AG10803 (cell line): ENCODE data around the gene ZNF541.
A peak's percentile ranks its signal among the peaks of the same experiment; 100 is the strongest.

Source experiments
- DNase-seq: peaks from one replicate; pipeline ENCODE4 v3.0.0; 2010; ENCODE audit warnings: low read depth
- H3K4me3 ChIP-seq: 2 replicates; pipeline ENCODE4 v1.5.1; 2011; ENCODE audit warnings: mild to moderate bottlenecking, low read length, control low read depth
- TF ChIP-seq, protein P1 (sequence below): conservative IDR thresholded peaks from 2 replicates; pipeline ENCODE4 v1.5.1; 2011; ENCODE audit warnings: mild to moderate bottlenecking, low read length, control low read depth, inconsistent platforms

Gene ZNF541

GRCh38 chr19:47540748-47541147 is 32.2 kb downstream of the ZNF541 start:
- peak; percentile 48 for DNase-seq
- TF ChIP-seq, protein P1, sequence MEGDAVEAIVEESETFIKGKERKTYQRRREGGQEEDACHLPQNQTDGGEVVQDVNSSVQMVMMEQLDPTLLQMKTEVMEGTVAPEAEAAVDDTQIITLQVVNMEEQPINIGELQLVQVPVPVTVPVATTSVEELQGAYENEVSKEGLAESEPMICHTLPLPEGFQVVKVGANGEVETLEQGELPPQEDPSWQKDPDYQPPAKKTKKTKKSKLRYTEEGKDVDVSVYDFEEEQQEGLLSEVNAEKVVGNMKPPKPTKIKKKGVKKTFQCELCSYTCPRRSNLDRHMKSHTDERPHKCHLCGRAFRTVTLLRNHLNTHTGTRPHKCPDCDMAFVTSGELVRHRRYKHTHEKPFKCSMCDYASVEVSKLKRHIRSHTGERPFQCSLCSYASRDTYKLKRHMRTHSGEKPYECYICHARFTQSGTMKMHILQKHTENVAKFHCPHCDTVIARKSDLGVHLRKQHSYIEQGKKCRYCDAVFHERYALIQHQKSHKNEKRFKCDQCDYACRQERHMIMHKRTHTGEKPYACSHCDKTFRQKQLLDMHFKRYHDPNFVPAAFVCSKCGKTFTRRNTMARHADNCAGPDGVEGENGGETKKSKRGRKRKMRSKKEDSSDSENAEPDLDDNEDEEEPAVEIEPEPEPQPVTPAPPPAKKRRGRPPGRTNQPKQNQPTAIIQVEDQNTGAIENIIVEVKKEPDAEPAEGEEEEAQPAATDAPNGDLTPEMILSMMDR = peak; percentile 62
- H3K4me3 ChIP-seq = no peak overlapping the region

DNA sequence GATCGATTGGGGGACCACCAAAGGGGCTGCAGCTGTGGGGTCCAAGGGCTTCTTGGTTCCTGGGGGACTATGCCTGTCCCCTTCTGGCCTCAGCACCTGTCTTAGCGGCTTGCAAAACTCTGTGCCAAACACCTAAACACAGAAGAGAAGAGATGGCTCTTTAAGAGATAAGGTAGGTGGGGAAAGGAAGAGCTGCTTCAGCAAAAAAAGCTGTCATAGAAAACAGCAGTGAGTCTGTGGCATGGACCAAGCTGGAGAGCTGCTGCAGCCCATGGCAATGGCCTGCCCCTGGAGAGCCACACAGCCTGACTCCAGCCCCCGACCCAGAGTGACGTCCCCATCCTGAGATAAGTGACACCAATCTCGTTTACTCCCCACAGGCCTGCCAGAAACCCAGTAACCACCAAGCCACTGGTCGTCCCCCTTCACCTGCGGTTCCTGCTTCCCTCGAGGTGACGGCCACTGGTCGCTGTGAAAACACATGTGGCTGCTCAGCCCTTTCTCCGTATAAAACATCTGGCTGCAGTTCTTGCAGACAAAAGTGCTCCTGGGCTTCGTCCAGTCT is 33.1 kb downstream of the ZNF541 start:
- DNase-seq = no peak
- H3K4me3 ChIP-seq = no peak overlapping the region
- TF ChIP-seq, protein P1 = no peak

- TF ChIP-seq, protein P1 = no peak
- DNase-seq = no peak
- H3K4me3 ChIP-seq = no peak overlapping the region
These were observed 34.1 kb downstream of the ZNF541 start for GRCh38 chr19:47538812-47539211.

DNA sequence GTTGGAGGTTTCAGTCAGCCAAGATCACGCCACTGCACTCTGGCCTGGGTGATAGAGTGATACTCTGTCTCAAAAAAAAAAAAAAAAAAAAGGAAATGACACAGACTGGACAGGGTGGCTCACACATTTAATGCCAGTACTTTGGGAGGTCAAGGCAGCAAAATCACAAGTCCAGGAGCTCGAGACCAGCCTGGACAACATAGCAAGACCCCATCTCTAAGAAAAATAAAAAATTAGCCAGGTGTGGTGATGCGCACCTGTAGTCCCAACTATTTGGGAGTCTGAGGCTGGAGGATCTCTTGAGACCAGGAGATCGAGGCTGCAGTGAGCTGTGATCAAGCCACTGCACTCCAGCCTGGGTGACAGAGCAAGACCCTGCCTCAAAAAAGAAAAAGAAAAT is 35.5 kb downstream of the ZNF541 start:
- TF ChIP-seq, protein P1 = no peak
- no peak for DNase-seq

GRCh38 chr19:47534628-47535027 is 38.3 kb downstream of the ZNF541 start:
- TF ChIP-seq, protein P1 = no peak
- no peak for DNase-seq
- H3K4me3 ChIP-seq = no peak overlapping the region

More for the DNA sequence above, 35.5 kb downstream of the ZNF541 start:
- H3K4me3 ChIP-seq = no peak overlapping the region

- H3K4me3 ChIP-seq = no peak overlapping the region
- DNase-seq = no peak
- TF ChIP-seq, protein P1 = no peak
These were observed 41.1 kb downstream of the ZNF541 start for GRCh38 chr19:47531640-47532387.
